SK-MEL-5 (cell line): ENCODE results near the gene MATN4. TPM values are rescaled to one million over a fixed set of nuclear protein-coding genes. Genes with fewer than 3 reads are reported as not detected.

ENCODE experiments used
- DNase-seq: peaks from one replicate; pipeline ENCODE4 v3.0.0-alpha.2; 2016; ENCODE audit warnings: low read depth, low spot score
- in situ Hi-C: cut with HindIII; loops from 2 replicates; pipeline ENCODE4 v1.10.0; 2016; ENCODE audit warnings: low sequenced_read_pairs, high pct_unique_total_duplicates, low pct_unique_long_range_greater_than_20kb
- total RNA-seq: library from RNA; depleted of rRNA; stranded (reverse); fragments of >200 nt; shearing (Covaris generic); gene quantifications from 2 replicates; pipeline ENCODE4 v1.2.3, GENCODE V29; 2014; rRNA removed

The MATN4 gene
- total RNA-seq, 1 experiment from 2014 or later = 0.42 TPM

DNA sequence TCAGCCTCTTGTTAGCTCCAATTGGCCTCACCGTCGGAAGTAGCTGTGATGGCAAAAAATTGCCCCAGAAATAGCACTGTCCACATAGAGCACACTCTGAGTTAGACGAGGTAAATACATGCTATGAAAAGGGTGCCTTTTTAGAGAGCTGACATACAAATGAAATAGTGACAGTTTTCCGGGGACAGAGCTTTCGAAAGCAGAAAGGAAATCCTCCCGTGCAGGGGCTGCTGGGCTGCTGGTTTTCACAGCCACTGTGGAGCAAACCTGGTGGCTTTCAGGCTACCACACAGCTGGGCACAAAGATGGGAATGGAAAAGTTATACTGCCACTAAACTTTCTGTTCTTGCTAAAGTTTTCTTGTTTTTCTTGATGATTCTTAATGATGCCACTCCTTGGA, 62.0 kb downstream of the MATN4 start:
- DNase-seq = no peak
- in situ Hi-C loops = no loop called here

Other genes starting within 250 kb of the MATN4 start
- 1.1 and 1.7 TPM in 2 replicates for gene KCNS1, start 207.2 kb downstream of the MATN4 start, total RNA-seq
- not detected in 2 replicates for gene WFDC5, start 193.1 kb downstream of the MATN4 start, total RNA-seq
- not detected in 2 replicates for gene WFDC12, start 183.8 kb downstream of the MATN4 start, total RNA-seq
- gene PI3, start 133.4 kb downstream of the MATN4 start, total RNA-seq = 0.40 and 0.56 TPM in 2 replicates
- gene SEMG1, start 101.3 kb downstream of the MATN4 start, total RNA-seq = not detected in 2 replicates
- not detected in 2 replicates for gene SEMG2, start 86.9 kb downstream of the MATN4 start, total RNA-seq
- gene SLPI, start 53.7 kb downstream of the MATN4 start, total RNA-seq = not detected in 2 replicates
- gene RBPJL, start 1.5 kb downstream of the MATN4 start, total RNA-seq = not detected in 2 replicates
- 16.1 and 17.5 TPM in 2 replicates for gene SDC4, start 40.1 kb upstream of the MATN4 start, total RNA-seq
- gene SYS1, start 54.9 kb upstream of the MATN4 start, total RNA-seq = 23.6 and 31.0 TPM in 2 replicates
- not detected in 2 replicates for gene TP53TG5, start 70.0 kb upstream of the MATN4 start, total RNA-seq
- gene DBNDD2, start 100.0 kb upstream of the MATN4 start, total RNA-seq = 0.77 and 1.5 TPM in 2 replicates
- gene PIGT, start 107.8 kb upstream of the MATN4 start, total RNA-seq = 179 and 191 TPM in 2 replicates
- not detected in 2 replicates for gene WFDC2, start 161.5 kb upstream of the MATN4 start, total RNA-seq
- gene SPINT3, start 207.3 kb upstream of the MATN4 start, total RNA-seq = not detected in 2 replicates
- not detected in 2 replicates for gene WFDC6, start 231.2 kb upstream of the MATN4 start, total RNA-seq
- gene EPPIN, start 239.1 kb upstream of the MATN4 start, total RNA-seq = not detected in 2 replicates